Caki2 (cell line): Measurements from ENCODE around the gene HSPA14. TPM values are rescaled to one million over a fixed set of nuclear protein-coding genes. Genes with fewer than 3 reads are reported as not detected.
"Not testable (repeated sequence)": the region's sequence is repeated elsewhere in the genome, so short reads cannot be mapped to it uniquely, and the experiment has no call there.

Experiments used
- DNase-seq: peaks from one replicate; pipeline ENCODE4 v3.0.0-alpha.2; 2015; ENCODE audit warnings: low read depth
- in situ Hi-C: cut with HindIII; loops from 2 replicates; pipeline ENCODE4 v1.10.0; 2016; ENCODE audit warnings: low sequenced_read_pairs, low pct_unique_long_range_greater_than_20kb, mixed read lengths
- total RNA-seq: library from RNA; depleted of rRNA; stranded (reverse); fragments of >200 nt; shearing (Covaris generic); gene quantifications from 2 replicates; pipeline ENCODE4 v1.2.3, GENCODE V29; 2014; ENCODE audit warnings: low replicate concordance

Gene HSPA14
- total RNA-seq, 1 experiment from 2014 or later: 31.6 TPM

- in situ Hi-C loops: no loop called here
- DNase-seq: no peak
Measured at GRCh38 chr10:14833106-14833505, 5.0 kb upstream of the HSPA14 start.

DNA sequence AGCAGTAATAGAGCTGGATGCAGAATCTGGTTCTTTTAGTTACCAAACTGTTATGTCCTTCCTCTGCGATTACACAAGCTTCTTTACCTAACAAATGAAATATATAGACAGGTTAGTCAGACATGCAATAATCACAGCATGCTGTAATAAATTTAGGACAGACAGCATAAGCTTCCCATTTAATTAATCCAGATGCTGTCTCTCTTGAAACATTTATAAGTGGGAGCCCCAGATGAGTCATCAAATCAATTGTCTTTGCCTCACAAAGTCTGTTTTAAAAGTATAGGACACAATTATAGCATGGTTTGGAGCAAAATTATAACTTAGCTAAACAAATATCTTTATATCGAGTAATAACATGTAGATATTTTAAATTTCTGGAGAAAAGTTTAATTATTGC is 1.9 kb upstream of the HSPA14 start:
- in situ Hi-C loops: no loop called here
- DNase-seq: no peak

GRCh38 chr10:14837003-14837756 is 926 bp upstream of the HSPA14 start:
- in situ Hi-C loops: no loop called here
- no peak for DNase-seq

DNA sequence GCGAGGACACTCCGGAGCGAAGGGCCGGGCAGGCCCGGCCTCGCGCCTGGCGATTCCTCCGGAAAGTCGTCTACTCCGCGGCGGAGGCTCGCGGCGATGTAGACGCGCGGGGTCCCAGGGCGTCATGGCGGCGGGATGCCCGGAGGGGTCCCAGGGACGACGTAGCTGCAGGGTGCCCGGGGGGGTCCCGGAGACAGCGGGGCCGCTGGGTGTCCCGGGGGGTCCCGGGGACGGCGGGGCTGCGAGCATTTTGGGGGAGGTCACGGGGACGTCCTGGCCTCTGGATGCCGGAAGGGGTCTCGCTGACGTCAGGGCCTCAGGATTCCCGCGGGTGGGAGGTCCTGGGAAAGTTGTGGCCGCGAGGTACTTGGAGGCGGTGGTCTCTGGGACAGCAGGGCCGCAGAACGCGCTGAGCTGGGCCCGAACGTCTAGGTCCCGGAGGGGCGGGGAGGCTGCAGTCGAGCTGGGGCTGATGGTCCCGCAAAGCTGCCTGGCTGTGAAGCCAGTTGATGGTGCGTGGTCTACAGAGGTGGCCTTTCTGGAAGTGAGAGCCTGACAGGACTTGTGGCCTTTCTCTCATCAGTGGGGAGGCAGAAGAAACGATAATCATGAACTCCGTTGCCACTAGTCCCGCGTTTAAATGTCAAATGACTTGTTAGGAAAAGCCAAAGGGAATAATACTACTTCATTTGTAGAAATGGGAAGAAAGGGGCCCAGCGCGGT is 637 bp downstream of the HSPA14 start:
- in situ Hi-C loops: no loop called here
- peak; percentile 40 for DNase-seq

- no peak for DNase-seq
- in situ Hi-C loops: no loop called here
Measured at GRCh38 chr10:14839305-14839695, 1.2 kb downstream of the HSPA14 start.

GRCh38 chr10:14840178-14840577 is 2.1 kb downstream of the HSPA14 start:
- in situ Hi-C loops: no loop called here
- DNase-seq: no peak

DNA sequence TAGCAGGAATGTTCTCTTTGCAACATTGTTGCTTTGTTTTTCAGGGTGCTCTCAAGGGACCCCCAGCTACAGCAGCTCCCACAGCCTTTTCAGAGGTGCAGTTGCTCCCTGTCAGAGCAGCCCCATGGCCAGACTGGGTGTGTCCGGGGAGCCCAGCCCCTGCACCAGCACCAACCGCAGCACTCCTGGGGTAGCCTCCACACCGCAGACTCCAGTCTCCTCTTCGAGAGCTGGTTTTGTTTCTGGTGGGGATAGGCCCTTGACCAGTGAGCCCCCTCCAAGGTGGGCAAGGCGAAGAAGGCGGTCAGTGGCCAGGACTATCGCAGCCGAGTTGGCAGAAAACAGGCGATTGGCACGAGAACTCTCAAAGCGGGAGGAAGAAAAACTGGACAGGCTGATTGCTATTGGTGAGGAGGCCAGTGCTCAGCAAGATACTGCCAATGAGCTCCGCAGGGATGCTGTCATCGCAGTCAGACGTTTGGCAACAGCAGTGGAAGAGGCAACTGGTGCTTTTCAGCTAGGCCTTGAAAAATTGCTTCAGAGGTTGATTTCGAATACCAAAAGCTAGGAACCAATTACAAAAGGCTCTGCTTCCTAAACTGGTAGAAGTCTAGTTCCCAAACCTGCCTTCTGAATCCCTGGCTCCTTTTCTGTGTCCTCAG is 5.4 kb downstream of the HSPA14 start:
- in situ Hi-C loops: no loop called here
- DNase-seq: no peak

DNA sequence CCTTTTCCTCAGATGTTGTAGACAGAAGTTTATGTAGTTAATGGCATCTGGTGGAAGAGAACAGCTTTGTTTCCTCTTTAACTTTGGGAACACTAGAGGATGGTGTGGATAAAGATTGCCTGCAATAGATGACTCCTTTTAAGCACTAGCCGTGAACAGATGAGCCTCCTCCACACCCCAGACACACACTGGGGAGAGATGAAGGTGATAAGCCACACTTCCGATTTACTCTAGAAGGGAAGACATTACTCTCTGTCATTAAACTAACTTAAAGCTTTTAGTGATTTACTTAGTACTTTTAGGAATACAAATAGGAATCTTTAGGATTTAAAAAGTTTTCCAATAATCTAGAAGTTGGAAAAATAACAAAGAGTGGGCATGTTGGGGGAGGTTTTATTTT is 6.8 kb downstream of the HSPA14 start:
- DNase-seq: no peak
- in situ Hi-C loops: no loop called here

DNA sequence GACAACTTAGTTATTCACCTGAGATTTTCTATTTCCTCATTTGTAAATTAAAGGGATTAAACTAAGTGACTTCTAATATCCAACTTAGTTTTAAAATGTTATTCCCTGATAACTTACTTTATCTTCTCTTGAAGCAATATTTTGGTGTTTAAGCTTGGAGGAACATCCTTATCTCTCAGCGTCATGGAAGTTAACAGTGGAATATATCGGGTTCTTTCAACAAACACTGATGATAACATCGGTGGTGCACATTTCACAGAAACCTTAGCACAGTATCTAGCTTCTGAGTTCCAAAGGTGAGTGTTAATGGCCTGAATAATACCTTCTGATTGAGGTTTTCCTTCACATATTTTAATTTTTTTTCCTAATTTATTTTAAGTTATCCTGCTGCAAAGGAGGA is 14.1 kb downstream of the HSPA14 start:
- DNase-seq: no peak
- in situ Hi-C loops: no loop called here

DNA sequence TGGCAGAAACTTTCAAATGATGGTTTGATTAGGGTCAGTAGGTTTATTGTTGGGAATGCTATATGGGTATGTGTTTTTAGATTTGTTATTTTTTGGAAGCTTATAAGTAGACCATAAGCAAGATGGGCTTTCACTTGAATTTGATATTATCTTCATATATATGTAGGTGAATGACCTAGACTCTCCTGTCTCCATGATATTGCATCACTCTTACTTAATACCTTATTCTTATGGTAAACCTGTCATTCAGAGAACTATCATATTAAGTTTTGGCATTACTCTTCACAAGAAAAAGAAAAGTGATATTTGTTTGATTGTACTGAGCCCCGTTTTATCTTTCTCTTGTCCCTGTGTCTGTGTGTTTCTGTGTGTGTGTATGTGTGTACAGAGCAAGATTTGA is 17.3 kb downstream of the HSPA14 start:
- in situ Hi-C loops: no loop called here
- DNase-seq: no peak

GRCh38 chr10:14858338-14858960 is 20.3 kb downstream of the HSPA14 start:
- DNase-seq: no peak
- in situ Hi-C loops: no loop called here

GRCh38 chr10:14859043-14859442 is 20.9 kb downstream of the HSPA14 start:
- no peak for DNase-seq
- in situ Hi-C loops: no loop called here

GRCh38 chr10:14859775-14860174 is 21.7 kb downstream of the HSPA14 start:
- in situ Hi-C loops: no loop called here
- no peak for DNase-seq

DNA sequence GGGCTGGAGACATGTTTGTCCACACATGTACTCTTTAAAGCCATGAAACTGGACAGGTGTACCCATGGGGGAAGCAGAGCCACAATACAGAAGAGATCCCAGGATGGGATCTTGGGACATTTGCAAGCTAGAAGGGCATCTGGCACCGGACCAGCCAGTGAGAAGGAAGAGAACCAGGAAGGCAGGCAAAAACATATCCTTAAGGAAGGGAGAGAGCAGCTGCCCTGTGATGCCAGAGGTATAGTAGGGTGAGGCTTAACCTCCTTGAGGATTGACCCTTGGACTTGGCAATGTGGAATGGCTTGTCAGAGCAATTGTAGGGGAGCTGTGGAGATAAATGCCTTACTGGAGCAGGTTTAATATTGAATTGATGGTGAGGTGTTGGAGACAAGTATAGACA is 22.7 kb downstream of the HSPA14 start:
- in situ Hi-C loops: no loop called here

DNA sequence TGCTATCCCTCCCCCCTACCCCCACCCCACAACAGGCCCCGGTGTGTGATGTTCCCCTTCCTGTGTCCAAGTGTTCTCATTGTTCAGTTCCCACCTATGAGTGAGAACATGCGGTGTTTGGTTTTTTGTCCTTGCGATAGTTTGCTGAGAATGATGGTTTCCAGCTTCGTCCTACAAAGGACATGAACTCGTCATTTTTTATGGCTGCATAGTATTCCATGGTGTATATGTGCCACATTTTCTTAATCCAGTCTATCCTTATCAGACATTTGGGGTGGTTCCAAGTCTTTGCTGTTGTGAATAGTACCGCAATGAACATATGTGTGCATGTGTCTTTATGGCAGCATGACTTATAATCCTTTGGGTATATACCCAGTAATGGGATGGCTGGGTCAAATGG is 26.4 kb downstream of the HSPA14 start:
- in situ Hi-C loops, DNase-seq: not testable (repeated sequence)

More for the DNA sequence above, 22.7 kb downstream of the HSPA14 start:
- no peak for DNase-seq

DNA sequence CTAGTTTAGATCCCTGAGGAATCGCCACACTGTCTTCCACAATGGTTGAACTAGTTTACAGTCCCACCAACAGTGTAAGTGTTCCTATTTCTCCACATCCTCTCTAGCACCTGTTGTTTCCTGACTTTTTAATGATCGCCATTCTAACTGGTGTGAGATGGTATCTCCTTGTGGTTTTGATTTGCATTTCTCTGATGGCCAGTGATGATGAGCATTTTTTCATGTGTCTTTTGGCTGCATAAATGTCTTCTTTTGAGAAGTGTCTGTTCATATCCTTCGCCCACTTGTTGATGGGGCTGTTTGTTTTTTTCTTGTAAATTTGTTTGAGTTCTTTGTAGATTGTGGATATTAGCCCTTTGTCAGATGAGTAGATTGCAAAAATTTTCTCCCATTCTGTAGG is 26.8 kb downstream of the HSPA14 start:
- in situ Hi-C loops, DNase-seq: not testable (repeated sequence)

- DNase-seq: no peak
- in situ Hi-C loops: no loop called here
Measured at GRCh38 chr10:14873090-14873760, 35.1 kb downstream of the HSPA14 start.

DNA sequence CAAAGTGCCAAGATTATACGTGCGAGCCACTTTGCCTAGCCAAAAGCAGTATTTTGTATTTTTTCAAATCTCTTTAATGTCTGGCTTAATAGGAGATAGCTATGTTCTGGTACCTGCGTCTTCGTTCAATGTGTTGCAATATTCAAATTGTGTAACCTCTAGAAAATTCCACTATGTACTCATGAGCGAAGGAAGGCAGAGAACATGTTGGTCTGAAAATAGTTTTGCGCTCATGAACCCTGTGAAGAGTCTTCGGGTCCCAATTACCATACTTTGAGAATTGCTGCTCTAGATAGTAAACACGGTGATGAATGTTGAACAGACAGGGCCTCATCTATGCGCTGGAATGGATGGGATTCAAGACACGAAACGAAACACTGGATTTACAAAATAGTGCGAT is 37.8 kb downstream of the HSPA14 start:
- DNase-seq: no peak
- in situ Hi-C loops: no loop called here
